Kidney (tissue), 14 donors: ENCODE measurements around the gene DHRS7B. TPM values are rescaled to one million over a fixed set of nuclear protein-coding genes. Genes with fewer than 3 reads are reported as not detected.
A peak's percentile ranks its signal among the peaks of the same experiment; 100 is the strongest.

Experiments
- DNase-seq, 5 donors: peaks; one replicate each; pipeline ENCODE4 v3.0.0-alpha.2; 2013 to 2020
- FAIRE-seq: peaks from 2 replicates; lab custom pipeline; 2012; peaks lifted over from hg19 to GRCh38; lab: Jason Lieb, UNC
- H3K27ac ChIP-seq, 2 donors: one replicate each; pipeline ENCODE4 v1.7.0; 2013; ENCODE audit warnings: low read depth in 2 of 2, low read length in 2 of 2, inconsistent platforms in 1 of 2
- H3K27me3 ChIP-seq: one replicate; pipeline ENCODE4 v1.7.1; 2013; ENCODE audit warnings: low read length, inconsistent platforms; ENCODE audit not compliant: control insufficient read depth, insufficient read depth
- H3K36me3 ChIP-seq, 3 donors: one replicate each; pipeline versions ENCODE4 v1.7.0 to v1.7.1; 2013; ENCODE audit warnings: low read length in 3 of 3, control low read depth in 1 of 3, inconsistent platforms in 1 of 3; ENCODE audit not compliant: insufficient read depth in 3 of 3, control insufficient read depth in 2 of 3
- H3K4me1 ChIP-seq, 3 donors: one replicate each; pipeline versions ENCODE4 v1.7.0 to v1.7.1; 2013; ENCODE audit warnings: low read length in 3 of 3, inconsistent platforms in 1 of 3, low read depth in 1 of 3; ENCODE audit not compliant: control insufficient read depth in 2 of 3, insufficient read depth in 2 of 3
- H3K4me3 ChIP-seq, 3 donors: one replicate each; pipeline versions ENCODE4 v1.7.0 to v1.8.1; 2013; ENCODE audit warnings: low read length in 3 of 3, control low read depth in 1 of 3, inconsistent platforms in 1 of 3
- H3K9ac ChIP-seq, 3 donors: one replicate each; pipeline versions ENCODE4 v1.7.0 to v1.7.1; 2013; ENCODE audit warnings: low read length in 3 of 3, control low read depth in 1 of 3, inconsistent platforms in 1 of 3
- H3K9me3 ChIP-seq, 3 donors: one replicate each; pipeline versions ENCODE4 v1.7.0 to v1.7.1; 2013; ENCODE audit warnings: low read length in 3 of 3, control low read depth in 1 of 3, inconsistent platforms in 1 of 3; ENCODE audit not compliant: control insufficient read depth in 2 of 3, insufficient read depth in 1 of 3
- CTCF ChIP-seq: IDR thresholded peaks from 3 replicates; pipeline ENCODE4 v1.5.1; 2012; ENCODE audit warnings: mild to moderate bottlenecking, moderate library complexity, borderline replicate concordance; ENCODE audit not compliant: insufficient read depth; ENCODE audit errors: extremely low read depth
- intact Hi-C: fragments of 100-400 bp; cut with DNase I; formaldehyde crosslinking; loops from one replicate; pipeline ENCODE4 v1.11.1; 2022
- polyA plus RNA-seq: library from polyadenylated mRNA; stranded (reverse); fragments of 350-450 nt; fragmentation: Illumina TruSeq; extraction: RNeasy Lipid Tissue Mini Kit (QIAGEN cat#74804); gene quantifications from one replicate; pipeline ENCODE4 v1.2.3, GENCODE V29; 2014; ENCODE audit warnings: low read depth, low replicate concordance; ENCODE audit not compliant: insufficient read depth
- total RNA-seq: library from RNA; stranded (reverse); fragmentation: NEBNext Ultra II Directional; extraction: Animal tissue kit (Norgen Biotek cat#: 25700); gene quantifications from one replicate; pipeline ENCODE4 v1.2.1, GENCODE V29; 2021
- donor health status: control.
- donor health status: control.
- donor health status: control.
- donor health status: control.
- donor health status: control.
- donor health status: DM: yes; HTN: yes; CAD: no.
- donor health status: Normal renal cell carcinoma (clear cell type).

Gene DHRS7B
- total and polyA plus RNA-seq, 2 donors from 2014 or later = 19.9 to 58.8 TPM

- Histone ChIP-seq H3K4me1 (no peaks in the 10 kb centered on the region), H3K4me3 (no peak overlapping the region), H3K9ac (no peak overlapping the region), H3K27ac (no peak overlapping the region), H3K27me3 (no peaks in the 10 kb centered on the region), H3K36me3 (peaks cover 2 to 5% (median 3%) of the 10 kb centered on the region in 3 donors), H3K9me3 (no peaks in the 10 kb centered on the region)
- no peak for TF ChIP-seq CTCF
- no peak for FAIRE-seq
- DNase-seq = peak in 1 of 5 donors; percentile 13
- intact Hi-C loops = no loop called here
Measured at GRCh38 chr17:21194226-21194625, 67.5 kb downstream of the DHRS7B start.

GRCh38 chr17:21194703-21195102 lies 67.9 kb downstream of the DHRS7B start:
- H3K27ac ChIP-seq = no peak overlapping the region
- FAIRE-seq (no peak), DNase-seq (peak in 1 of 5 donors; percentile 44)
- peaks cover 2 to 5% (median 3%) of the 10 kb centered on the region in 3 donors for H3K36me3 ChIP-seq
- TF ChIP-seq CTCF = no peak
- no peaks in the 10 kb centered on the region for H3K4me1 ChIP-seq
- no peak overlapping the region for H3K9ac ChIP-seq
- intact Hi-C loops = no loop called here
- no peak overlapping the region for H3K4me3 ChIP-seq
- H3K9me3 ChIP-seq = no peaks in the 10 kb centered on the region
- H3K27me3 ChIP-seq = no peaks in the 10 kb centered on the region

GRCh38 chr17:21196126-21196525 lies 69.4 kb downstream of the DHRS7B start:
- Histone ChIP-seq H3K36me3 (peaks cover 2 to 5% (median 3%) of the 10 kb centered on the region in 3 donors), H3K4me3 (no peak overlapping the region), H3K4me1 (peaks cover 0 to 5% (median 0%) of the 10 kb centered on the region in 3 donors), H3K27ac (no peak overlapping the region), H3K27me3 (no peaks in the 10 kb centered on the region), H3K9me3 (no peaks in the 10 kb centered on the region), H3K9ac (no peak overlapping the region)
- no peak for TF ChIP-seq CTCF
- no peak for DNase-seq
- FAIRE-seq = no peak
- intact Hi-C loops = no loop called here

GRCh38 chr17:21198411-21198810 lies 71.6 kb downstream of the DHRS7B start:
- H3K4me1 ChIP-seq = peaks cover 0 to 5% (median 0%) of the 10 kb centered on the region in 3 donors
- H3K27ac ChIP-seq = no peak overlapping the region
- TF ChIP-seq CTCF = no peak
- H3K9me3 ChIP-seq = no peaks in the 10 kb centered on the region
- intact Hi-C loops = no loop called here
- DNase-seq (no peak), FAIRE-seq (no peak)
- no peaks in the 10 kb centered on the region for H3K27me3 ChIP-seq
- no peak overlapping the region for H3K4me3 ChIP-seq
- no peak overlapping the region for H3K9ac ChIP-seq
- H3K36me3 ChIP-seq = peaks cover 2 to 5% (median 2%) of the 10 kb centered on the region in 3 donors
